HepG2 (cell line): Measurements from ENCODE around the gene VILL. TPM values are rescaled to one million over a fixed set of nuclear protein-coding genes. Genes with fewer than 3 reads are reported as not detected.

Source experiments
- ARID3A ChIP-seq: IDR thresholded peaks from 2 replicates; pipeline ENCODE4 v1.6.1; 2012; ENCODE audit warnings: low read depth, low read length, improper control_type of control experiment
- BCLAF1 ChIP-seq: fragments of 450-650 bp; IDR thresholded peaks from 2 replicates; pipeline ENCODE4 v1.6.1; 2017; ENCODE audit warnings: mild to moderate bottlenecking
- CHD4 ChIP-seq: fragments of 200-600 bp; sonication (generic); IDR thresholded peaks from 2 replicates; pipeline ENCODE4 v1.7.0; 2017; ENCODE audit warnings: mild to moderate bottlenecking, low read length, borderline replicate concordance
- FUBP1 ChIP-seq: sonication (generic); formaldehyde crosslinking; IDR thresholded peaks from 2 replicates; pipeline ENCODE4 v1.5.1; 2020; ENCODE audit warnings: missing genetic modification reagents, mild to moderate bottlenecking, borderline replicate concordance
- MED13 ChIP-seq: sonication (generic); formaldehyde crosslinking; IDR thresholded peaks from 2 replicates; pipeline ENCODE4 v1.5.0; 2020; ENCODE audit warnings: missing genetic modification reagents
- NFYB ChIP-seq: sonication (generic); formaldehyde crosslinking; IDR thresholded peaks from 2 replicates; pipeline ENCODE4 v1.4.0; 2020; ENCODE audit warnings: missing genetic modification reagents
- POGZ ChIP-seq: sonication (generic); formaldehyde crosslinking; IDR thresholded peaks from 2 replicates; pipeline ENCODE4 v1.4.0; 2020; ENCODE audit warnings: mild to moderate bottlenecking, missing genetic modification reagents
- RCOR2 ChIP-seq: IDR thresholded peaks from 2 replicates; pipeline ENCODE4 v1.6.1; 2016; ENCODE audit warnings: missing biosample characterization, missing genetic modification reagents
- SATB2 ChIP-seq: sonication (generic); formaldehyde crosslinking; IDR thresholded peaks from 2 replicates; pipeline ENCODE4 v1.5.0; 2020; ENCODE audit warnings: missing genetic modification reagents
- SRSF4 ChIP-seq: fragments of 200-400 bp; formaldehyde crosslinking; IDR thresholded peaks from one replicate; pipeline ENCODE4 v1.6.1; 2018; ENCODE audit warnings: mild to moderate bottlenecking, low read depth, low read length, moderate library complexity; ENCODE audit not compliant: poor library complexity, severe bottlenecking
- STAG1 ChIP-seq: sonication (generic); formaldehyde crosslinking; IDR thresholded peaks from 2 replicates; pipeline ENCODE4 v1.4.0; 2020; ENCODE audit warnings: missing genetic modification reagents
- THAP11 ChIP-seq: IDR thresholded peaks from 2 replicates; pipeline ENCODE4 v1.6.1; 2016; ENCODE audit warnings: missing biosample characterization, missing genetic modification reagents
- THAP8 ChIP-seq: sonication (generic); formaldehyde crosslinking; IDR thresholded peaks from 2 replicates; pipeline ENCODE4 v1.5.1; 2020; ENCODE audit warnings: missing genetic modification reagents, mild to moderate bottlenecking, borderline replicate concordance
- YEATS4 ChIP-seq: sonication (generic); formaldehyde crosslinking; IDR thresholded peaks from 2 replicates; pipeline ENCODE4 v1.4.0; 2020; ENCODE audit warnings: missing genetic modification reagents, borderline replicate concordance
- ZNF207 ChIP-seq: fragments of 450-650 bp; IDR thresholded peaks from 2 replicates; pipeline ENCODE4 v1.6.1; 2016; ENCODE audit warnings: antibody characterized with exemption, borderline replicate concordance
- ZNF547 ChIP-seq: sonication (generic); formaldehyde crosslinking; IDR thresholded peaks from 2 replicates; pipeline ENCODE4 v1.5.1; 2020; ENCODE audit warnings: mild to moderate bottlenecking, missing genetic modification reagents
- ZNF792 ChIP-seq: IDR thresholded peaks from 2 replicates; pipeline ENCODE4 v1.6.1; 2016
- polyA plus RNA-seq, 8 experiments: library from polyadenylated mRNA; depleted of rRNA in 3 of 8; stranded (reverse) in 7 of 8; unstranded in 1 of 8; fragments of >200 nt; fragmentation: Illumina TruSeq in 4 of 8; extraction: Trizol in 4 of 8; gene quantifications; 2 replicates each; pipeline versions ENCODE4 v1.2.1 to v1.2.3, GENCODE V29; 2011 to 2016; ENCODE audit warnings: low read depth in 4 of 8, missing spikeins in 1 of 8, mixed read lengths in 1 of 8; ENCODE audit not compliant: insufficient read depth in 1 of 8
- total RNA-seq, 5 experiments: library from RNA; depleted of rRNA; stranded (reverse); fragments of >200 nt; fragmentation: Illumina TruSeq; extraction: Trizol; gene quantifications; 2 replicates each; pipeline ENCODE4 v1.2.3, GENCODE V29; 2016; ENCODE audit warnings: low read depth in 1 of 5

VILL gene
- total and polyA plus RNA-seq, 2 of the 13 experiments (the other 11 are each of a cell fraction or from before 2014, with no cell fraction given) = 3.2 to 5.3 TPM

GRCh38 chr3:38004415-38005075 is 14.0 kb downstream of the VILL start (continued):
- TF ChIP-seq ARID3A (no peak), BCLAF1 (no peak), ZNF207 (peak; percentile 90; the same call in 1 of the 2 replicates), SRSF4 (no peak), MED13 (no peak), NFYB (CRISPR knock-in tag) (no peak; the same call in 1 of the 2 replicates), YEATS4 (peak; percentile 83), FUBP1 (no peak), STAG1 (CRISPR knock-in tag) (peak; percentile 75), CHD4 (peak; percentile 63; the same call in 1 of the 2 replicates), ZNF547 (peak; percentile 40; the same call in 1 of the 2 replicates), POGZ (CRISPR knock-in tag) (0 out of 2 replicates have a peak, but pooled peaks have one; percentile 4), RCOR2 (peak; percentile 65; the same call in 1 of the 2 replicates), THAP11 (CRISPR knock-in tag) (peak; percentile 58), THAP8 (CRISPR knock-in tag) (no peak), SATB2 (no peak), ZNF792 (CRISPR knock-in tag) (peak; percentile 89; the same call in 1 of the 2 replicates)
